Muscle layer of duodenum (tissue), 2 donors: ENCODE data around the gene NPB.

Experiments
- H3K27ac ChIP-seq: one replicate; pipeline ENCODE4 v1.7.0; 2013; ENCODE audit warnings: mild to moderate bottlenecking, low read length
- H3K27me3 ChIP-seq: one replicate; pipeline ENCODE4 v1.7.0; 2013; ENCODE audit warnings: low read depth, mild to moderate bottlenecking, control low read depth, low read length
- H3K36me3 ChIP-seq, 2 donors: one replicate each; pipeline ENCODE4 v1.7.0; 2013; ENCODE audit warnings: low read length in 2 of 2, control low read depth in 1 of 2, mild to moderate bottlenecking in 1 of 2; ENCODE audit not compliant: insufficient read depth in 2 of 2, control insufficient read depth in 1 of 2
- H3K4me1 ChIP-seq, 2 donors: one replicate each; pipeline ENCODE4 v1.7.0; 2013; ENCODE audit warnings: low read length in 2 of 2, mild to moderate bottlenecking in 2 of 2, control low read depth in 1 of 2, moderate library complexity in 1 of 2; ENCODE audit not compliant: insufficient read depth in 2 of 2, control insufficient read depth in 1 of 2
- H3K4me3 ChIP-seq, 2 donors: one replicate each; pipeline ENCODE4 v1.7.0; 2013; ENCODE audit warnings: low read length in 2 of 2, low read depth in 1 of 2, mild to moderate bottlenecking in 1 of 2
- H3K9me3 ChIP-seq, 2 donors: one replicate each; pipeline ENCODE4 v1.7.0; 2013; ENCODE audit warnings: low read length in 2 of 2, control low read depth in 1 of 2, mild to moderate bottlenecking in 1 of 2; ENCODE audit not compliant: control insufficient read depth in 1 of 2
- donor health status: healthy.

NPB gene

GRCh38 chr17:81871387-81872230 is 30.4 kb upstream of the NPB start:
- Histone ChIP-seq H3K36me3 (peaks cover 0 to 13% of the 10 kb centered on the region in 2 donors), H3K9me3 (no peaks in the 10 kb centered on the region), H3K4me1 (peaks cover 0 to 46% of the 10 kb centered on the region in 2 donors), H3K27me3 (no peaks in the 10 kb centered on the region), H3K27ac (peak overlapping the region; percentile 93), H3K4me3 (peak overlapping the region; percentile 68 to 75)

- Histone ChIP-seq H3K36me3 (peaks cover 7 to 12% of the 10 kb centered on the region in 2 donors), H3K27me3 (no peaks in the 10 kb centered on the region), H3K9me3 (no peaks in the 10 kb centered on the region)
These were observed 24.5 kb upstream of the NPB start for GRCh38 chr17:81877569-81877968.

GRCh38 chr17:81878294-81878693 is 23.7 kb upstream of the NPB start:
- Histone ChIP-seq H3K4me1 (no peaks in the 10 kb centered on the region), H3K4me3 (no peak overlapping the region), H3K27ac (no peak overlapping the region)

More at GRCh38 chr17:81877569-81877968, 24.5 kb upstream of the NPB start:
- peaks cover 0 to 5% of the 10 kb centered on the region in 2 donors for H3K4me1 ChIP-seq
- H3K4me3 ChIP-seq, result no peak overlapping the region
- H3K27ac ChIP-seq, result no peak overlapping the region

GRCh38 chr17:81879121-81879520 is 22.9 kb upstream of the NPB start:
- no peaks in the 10 kb centered on the region for H3K9me3 ChIP-seq
- peaks cover 7 to 19% of the 10 kb centered on the region in 2 donors for H3K36me3 ChIP-seq
- H3K4me1 ChIP-seq, result no peaks in the 10 kb centered on the region
- H3K27ac ChIP-seq, result no peak overlapping the region
- no peaks in the 10 kb centered on the region for H3K27me3 ChIP-seq
- no peak overlapping the region for H3K4me3 ChIP-seq

More at GRCh38 chr17:81878294-81878693, 23.7 kb upstream of the NPB start:
- H3K9me3 ChIP-seq, result no peaks in the 10 kb centered on the region
- peaks cover 7 to 15% of the 10 kb centered on the region in 2 donors for H3K36me3 ChIP-seq
- H3K27me3 ChIP-seq, result no peaks in the 10 kb centered on the region

- no peak overlapping the region for H3K27ac ChIP-seq
- no peaks in the 10 kb centered on the region for H3K27me3 ChIP-seq
- H3K4me3 ChIP-seq, result no peak overlapping the region
- H3K36me3 ChIP-seq, result peaks cover 22 to 66% of the 10 kb centered on the region in 2 donors
- H3K4me1 ChIP-seq, result peaks cover 0 to 6% of the 10 kb centered on the region in 2 donors
- no peaks in the 10 kb centered on the region for H3K9me3 ChIP-seq
These were observed 17.5 kb upstream of the NPB start for GRCh38 chr17:81884520-81884919.

GRCh38 chr17:81884968-81885367 is 17.1 kb upstream of the NPB start:
- Histone ChIP-seq H3K4me1 (peaks cover under 1 to 11% of the 10 kb centered on the region in 2 donors), H3K36me3 (peaks cover 22 to 65% of the 10 kb centered on the region in 2 donors), H3K4me3 (no peak overlapping the region), H3K9me3 (no peaks in the 10 kb centered on the region), H3K27ac (no peak overlapping the region), H3K27me3 (no peaks in the 10 kb centered on the region)

GRCh38 chr17:81885454-81885853 is 16.6 kb upstream of the NPB start:
- Histone ChIP-seq H3K36me3 (peaks cover 22 to 65% of the 10 kb centered on the region in 2 donors), H3K4me3 (no peak overlapping the region), H3K9me3 (no peaks in the 10 kb centered on the region), H3K4me1 (peaks cover 6 to 16% of the 10 kb centered on the region in 2 donors), H3K27ac (no peak overlapping the region), H3K27me3 (no peaks in the 10 kb centered on the region)

GRCh38 chr17:81885869-81886548 is 16.0 kb upstream of the NPB start:
- H3K27ac ChIP-seq, result no peak overlapping the region
- no peaks in the 10 kb centered on the region for H3K9me3 ChIP-seq
- peaks cover 6 to 20% of the 10 kb centered on the region in 2 donors for H3K4me1 ChIP-seq
- peaks cover 22 to 65% of the 10 kb centered on the region in 2 donors for H3K36me3 ChIP-seq
- H3K4me3 ChIP-seq, result no peak overlapping the region
- H3K27me3 ChIP-seq, result no peaks in the 10 kb centered on the region

GRCh38 chr17:81888105-81888987 is 13.7 kb upstream of the NPB start:
- Histone ChIP-seq H3K27ac (no peak overlapping the region), H3K9me3 (no peaks in the 10 kb centered on the region), H3K27me3 (no peaks in the 10 kb centered on the region), H3K36me3 (peaks cover 22 to 60% of the 10 kb centered on the region in 2 donors), H3K4me1 (peaks cover 6 to 28% of the 10 kb centered on the region in 2 donors), H3K4me3 (no peak overlapping the region)

GRCh38 chr17:81888988-81889595 is 12.9 kb upstream of the NPB start:
- H3K27me3 ChIP-seq, result no peaks in the 10 kb centered on the region
- H3K4me1 ChIP-seq, result peaks cover 6 to 28% of the 10 kb centered on the region in 2 donors
- H3K36me3 ChIP-seq, result peaks cover 22 to 56% of the 10 kb centered on the region in 2 donors
- no peak overlapping the region for H3K4me3 ChIP-seq
- H3K27ac ChIP-seq, result no peak overlapping the region
- H3K9me3 ChIP-seq, result no peaks in the 10 kb centered on the region
